Activated CD4-positive, CD25-positive, alpha-beta regulatory T cell treated with anti-CD3 and anti-CD28 coated beads, Interleukin-2, amount 50 U/mL, for 72 hours (primary cell): Measurements from ENCODE around the gene HIP1.
"Not testable (repeated sequence)": the region's sequence is repeated elsewhere in the genome, so short reads cannot be mapped to it uniquely, and the experiment has no call there.

Source experiments
- DNase-seq: peaks from one replicate; pipeline ENCODE4 v3.0.0; 2021

The HIP1 gene

DNA sequence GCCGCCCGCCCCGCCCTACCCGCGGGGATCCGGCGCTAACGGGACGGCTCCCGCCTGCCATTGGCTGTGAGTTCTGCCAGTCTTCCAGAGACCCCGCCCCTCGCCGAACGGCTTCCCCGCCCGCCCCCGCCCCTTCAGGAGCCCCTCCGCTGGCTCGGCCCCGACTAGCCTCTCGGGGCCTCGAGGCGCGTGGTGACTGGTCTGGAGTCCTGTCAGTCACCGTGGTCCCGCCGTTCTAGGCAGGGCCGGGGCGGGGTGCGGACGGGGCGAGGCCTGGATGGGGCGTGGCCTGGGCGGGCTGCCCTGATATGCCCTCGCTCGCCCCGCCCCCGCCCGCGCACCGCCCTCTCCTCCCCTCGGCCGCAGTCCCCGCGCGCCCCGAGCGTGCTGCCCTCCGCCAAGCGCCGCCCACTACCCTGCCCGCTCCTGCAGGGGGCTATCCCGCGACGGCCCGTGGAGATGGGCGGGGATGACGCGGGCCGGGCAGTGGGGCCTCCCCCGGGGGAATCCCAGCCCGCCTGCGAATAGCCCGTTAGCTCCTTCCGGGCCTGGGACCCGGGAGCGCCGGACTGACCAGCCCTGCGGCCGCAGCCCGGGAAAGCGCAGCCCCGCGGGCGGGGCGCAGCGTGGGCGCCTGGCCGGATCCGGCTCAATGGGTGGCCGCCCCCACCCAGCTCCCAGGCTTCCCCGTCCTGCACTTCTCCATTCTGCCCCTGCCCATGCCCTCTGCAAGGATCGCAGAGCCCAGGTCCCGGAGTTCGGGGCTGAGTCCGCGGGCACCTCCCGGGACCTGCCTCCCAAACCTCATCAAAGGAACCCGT lies 444 bp upstream of the HIP1 start:
- DNase-seq: peak; percentile 100

DNA sequence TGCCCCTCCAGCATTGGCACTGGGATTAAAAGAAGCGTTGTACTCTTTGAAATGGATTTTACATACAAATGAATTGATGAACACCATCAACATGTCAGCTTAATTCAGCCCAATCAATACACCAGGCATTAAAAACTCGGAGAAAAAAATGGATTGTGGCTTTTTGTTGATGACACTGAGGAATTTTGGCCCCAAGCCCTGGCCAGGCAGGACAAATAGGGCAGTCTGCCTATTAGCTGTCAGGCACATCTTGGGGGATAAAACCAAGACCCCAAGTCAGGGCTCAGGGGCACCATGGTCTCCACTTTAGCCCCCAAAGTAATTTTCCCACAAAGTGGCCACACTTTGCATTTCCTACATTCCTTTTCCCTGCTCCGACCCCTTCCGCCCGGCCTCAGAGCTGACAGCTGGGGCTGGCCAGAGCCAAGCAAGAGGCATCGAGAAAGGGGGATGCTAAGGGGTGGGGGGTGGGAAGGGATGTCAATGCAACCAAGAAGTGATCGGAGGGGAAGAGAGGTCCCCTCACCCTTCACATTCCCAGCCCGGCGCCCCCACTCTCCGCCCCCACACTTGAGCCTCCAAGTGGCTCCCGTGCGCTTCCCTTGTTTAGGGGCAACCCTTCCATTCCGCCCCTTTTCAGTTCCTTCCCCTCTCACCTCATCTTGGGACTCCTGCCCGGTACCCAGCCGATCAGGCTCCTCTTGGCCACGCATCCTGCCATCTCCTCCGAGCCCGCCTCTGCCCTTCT lies 711 bp downstream of the HIP1 start:
- peak; percentile 35 for DNase-seq

DNA sequence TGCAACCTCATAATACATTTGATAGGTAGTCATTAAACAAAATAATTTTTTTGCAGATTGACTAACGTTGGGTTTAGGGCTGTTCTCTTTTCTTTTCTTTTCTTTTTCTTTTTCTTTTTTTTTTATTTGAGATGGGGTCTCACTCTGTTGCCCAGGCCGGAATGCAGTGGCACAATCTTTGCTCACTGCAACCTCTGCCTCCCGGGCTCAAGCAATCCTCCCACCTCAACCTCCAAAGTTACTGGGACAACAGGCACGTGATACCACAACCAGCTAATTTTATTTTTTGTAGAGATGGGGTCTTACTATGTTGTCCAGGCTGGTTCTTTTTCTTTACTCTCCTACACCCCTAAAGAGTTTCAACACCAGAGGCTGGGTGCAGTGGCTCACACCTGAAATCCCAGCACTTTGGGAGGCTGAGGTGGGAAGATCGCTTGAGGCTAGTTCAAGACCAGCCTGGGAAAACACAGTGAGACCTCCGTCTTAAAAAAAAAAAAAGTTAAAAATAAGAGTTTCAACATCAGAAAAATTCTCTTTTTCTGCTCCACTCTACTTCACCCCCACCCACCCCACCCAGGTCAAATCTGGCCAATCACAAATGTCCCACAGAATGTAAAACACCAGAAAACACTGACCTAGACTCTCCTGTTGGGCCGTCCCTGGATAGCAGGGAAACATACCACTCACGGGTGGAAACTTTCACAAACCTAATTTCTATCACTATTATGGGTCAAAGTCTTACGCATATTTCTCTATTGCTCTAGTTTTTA lies 3.0 kb downstream of the HIP1 start:
- no peak for DNase-seq

DNA sequence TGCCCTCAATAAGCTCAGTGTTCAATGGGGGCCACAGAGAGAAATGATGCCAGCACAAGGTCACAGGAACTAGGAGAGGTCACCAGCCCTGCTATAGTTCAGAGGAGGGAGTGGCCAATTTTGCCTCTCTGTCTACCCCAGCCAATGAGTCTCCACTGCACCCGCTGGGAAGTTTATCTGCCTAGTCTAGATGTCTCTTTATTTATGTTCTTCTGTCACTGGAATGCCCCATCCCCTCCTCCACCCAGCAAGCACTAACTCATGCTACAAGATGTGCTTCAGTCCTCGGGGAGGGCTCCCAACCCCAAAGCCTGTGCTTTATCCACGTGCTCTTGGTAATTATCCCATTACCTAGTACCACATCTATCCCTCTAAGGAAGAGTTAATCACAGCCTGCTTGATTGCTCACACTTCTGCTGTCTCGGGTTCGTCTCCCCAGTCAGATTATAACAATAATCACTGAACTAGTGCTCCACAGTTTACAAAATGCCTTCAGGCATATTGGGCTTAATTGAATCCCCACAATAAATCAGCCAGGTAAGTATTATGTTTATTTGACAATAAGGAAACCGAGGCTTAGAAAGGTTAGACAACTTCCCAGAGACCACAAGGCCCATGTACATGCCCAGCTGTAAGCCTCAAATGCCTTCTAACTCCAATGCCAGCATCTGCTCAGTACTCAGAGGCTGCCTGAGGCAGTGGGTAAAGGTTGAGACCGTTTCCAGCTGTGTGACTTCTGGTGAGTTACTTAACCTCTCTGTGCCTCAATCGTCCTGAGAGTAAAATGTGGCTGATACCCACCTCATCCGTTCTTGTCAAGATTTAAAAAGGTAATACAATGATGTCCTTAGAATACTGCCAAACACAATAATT lies 3.9 kb downstream of the HIP1 start:
- DNase-seq: no peak

DNA sequence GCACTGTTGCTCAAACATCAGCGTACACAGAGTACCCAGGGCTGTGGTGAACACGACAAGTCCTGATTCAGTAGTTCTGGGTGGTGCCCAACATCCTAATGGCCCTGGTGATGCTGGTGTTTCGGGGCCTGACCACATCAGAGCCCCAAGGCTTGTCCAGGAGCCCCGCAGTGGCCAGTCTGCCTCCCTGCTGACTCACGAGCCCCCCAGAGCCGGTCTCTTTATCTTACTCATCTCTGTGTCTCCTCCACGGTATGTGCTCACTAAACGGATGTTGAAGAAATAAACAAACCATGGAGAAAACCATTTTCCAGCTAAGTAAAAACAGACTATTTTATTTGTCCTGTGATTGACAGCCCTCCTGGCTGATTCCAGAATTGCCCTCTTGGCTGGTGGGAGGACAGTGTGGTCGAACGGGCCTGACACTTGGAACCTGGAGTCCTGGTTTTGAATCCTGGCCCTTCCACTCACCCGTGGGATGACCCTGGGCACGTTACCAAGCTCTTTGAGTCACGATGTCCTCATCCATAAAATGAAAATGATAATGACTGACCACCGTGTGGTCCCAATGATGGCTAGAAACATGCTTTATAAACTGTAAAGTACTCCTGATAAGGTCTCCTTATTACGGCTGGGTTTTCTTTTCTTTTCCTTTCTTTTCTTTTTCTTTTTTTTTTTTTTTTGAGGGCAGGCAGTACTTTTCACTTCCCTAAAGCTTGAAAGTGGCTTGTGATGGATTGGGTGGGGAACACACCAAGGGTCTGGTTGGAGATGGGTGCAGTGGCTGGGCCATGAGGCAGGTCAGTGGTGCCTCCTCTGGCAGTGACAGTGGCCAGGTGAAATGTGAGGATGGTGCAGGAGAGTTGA lies 5.7 kb downstream of the HIP1 start:
- no peak for DNase-seq

DNA sequence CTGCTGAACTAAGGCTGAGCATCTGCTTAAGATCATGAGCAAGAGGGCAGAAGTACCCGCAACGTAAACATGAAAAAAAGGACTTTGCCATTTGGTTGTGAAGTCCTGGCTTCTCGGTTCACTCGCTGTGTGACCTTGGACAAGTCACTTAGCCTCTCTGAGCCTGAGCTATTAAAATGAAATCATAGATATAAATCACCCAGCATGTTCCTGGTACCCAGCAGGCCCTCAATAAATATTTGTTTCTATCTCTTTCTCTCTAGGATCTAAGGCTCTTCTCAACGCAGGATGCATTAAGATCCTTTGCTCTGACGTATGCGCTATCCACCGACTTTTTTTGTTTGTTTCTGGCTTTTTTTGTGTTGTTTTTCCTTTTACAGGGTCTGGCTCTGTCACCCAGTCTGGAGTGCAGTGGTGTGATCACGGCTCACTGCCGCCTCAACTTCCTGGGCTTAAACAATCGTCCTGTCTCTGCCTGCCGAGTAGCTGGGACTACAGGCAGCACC lies 6.7 kb downstream of the HIP1 start:
- no peak for DNase-seq

DNA sequence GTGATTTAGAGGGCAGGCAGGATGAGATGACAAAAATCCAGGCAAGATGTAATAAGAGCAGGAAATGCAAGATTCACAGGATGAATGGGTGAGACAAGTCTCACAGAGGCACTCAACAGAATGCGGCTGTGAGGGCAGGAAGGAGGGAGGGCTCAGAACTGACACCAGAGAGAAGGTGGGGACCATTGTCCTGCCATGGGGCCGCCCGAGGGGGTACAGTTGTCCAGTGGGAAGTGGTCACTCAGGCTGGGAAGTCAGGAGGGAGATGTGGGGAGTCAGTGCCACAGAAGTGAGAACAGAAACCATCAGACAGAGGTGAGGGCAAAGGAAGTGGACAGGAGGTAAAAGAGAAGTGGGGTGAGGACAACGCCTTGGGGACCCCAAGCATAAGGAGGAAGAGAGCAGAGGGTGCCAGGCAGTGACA lies 8.9 kb downstream of the HIP1 start:
- DNase-seq: no peak

DNA sequence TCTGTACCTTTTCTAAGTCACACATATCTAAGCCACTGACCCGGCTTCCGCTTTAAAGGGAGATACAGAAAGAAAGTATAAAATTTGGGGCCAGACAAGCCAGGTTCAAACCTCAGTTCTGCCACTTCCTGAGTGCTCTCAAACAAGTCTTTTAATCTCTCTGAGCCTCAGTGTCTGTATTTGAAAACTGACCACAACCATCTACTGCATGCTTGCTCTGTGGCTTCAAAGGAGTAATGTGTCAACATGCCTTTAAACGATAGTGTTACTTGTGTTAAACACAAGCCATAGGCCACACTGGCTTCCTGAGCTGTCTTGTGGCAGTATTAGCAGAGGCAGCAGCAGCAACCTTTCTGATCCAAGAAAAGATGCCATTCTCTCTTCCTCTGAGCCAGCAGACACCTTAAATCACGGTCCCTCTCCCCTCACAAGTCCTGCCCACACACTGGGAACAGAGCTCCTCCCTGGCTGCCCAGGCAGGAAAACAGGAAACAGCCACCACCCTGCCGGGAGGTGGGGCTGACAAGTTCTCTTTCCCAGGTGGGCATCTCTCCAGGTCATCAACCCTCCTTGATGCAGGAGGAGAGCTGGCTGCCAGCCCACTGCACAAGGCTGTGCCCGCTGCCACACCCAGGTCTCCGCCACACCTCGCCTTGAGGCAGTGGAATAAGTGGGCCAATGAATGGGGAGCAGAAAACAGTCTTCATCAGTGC lies 10.7 kb downstream of the HIP1 start:
- no peak for DNase-seq

DNA sequence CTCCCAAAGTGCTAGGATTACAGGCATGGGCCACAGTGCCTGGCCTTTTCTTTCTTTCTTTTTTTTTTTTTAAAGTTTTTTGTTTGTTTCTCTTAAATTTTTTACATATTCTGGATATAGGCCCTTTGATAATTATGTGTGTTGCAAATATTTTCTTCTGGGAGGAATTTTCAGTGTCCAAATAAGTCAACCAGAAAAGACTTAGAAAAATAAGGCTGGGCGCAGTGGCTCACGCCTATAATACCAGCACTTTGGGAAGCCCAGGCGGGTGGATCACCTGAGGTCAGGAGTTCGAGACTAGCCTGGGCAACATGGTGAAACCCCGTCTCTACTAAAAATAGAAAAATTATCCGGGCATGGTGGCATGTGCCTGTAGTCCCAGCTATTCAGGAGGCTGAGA lies 11.4 kb downstream of the HIP1 start:
- not testable (repeated sequence) for DNase-seq

DNA sequence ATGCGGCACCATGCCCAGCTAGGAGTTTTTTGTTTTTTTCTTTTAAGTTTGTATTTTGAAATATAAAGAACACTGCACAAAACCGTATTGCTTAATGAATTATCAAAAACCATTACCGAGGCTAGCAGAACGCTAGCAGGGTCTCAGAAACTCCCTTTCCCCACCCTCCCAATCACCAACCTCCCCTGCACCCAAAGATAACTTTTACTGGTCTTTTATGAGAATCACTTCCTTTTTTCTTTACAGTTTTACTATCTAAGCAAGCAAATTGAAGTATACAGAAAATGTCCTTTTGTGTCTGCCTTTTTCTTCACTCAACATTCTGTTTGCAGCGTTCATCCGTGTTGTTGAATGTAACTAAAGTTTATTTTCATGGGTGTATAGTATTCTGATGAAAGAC lies 13.4 kb downstream of the HIP1 start:
- no peak for DNase-seq

DNA sequence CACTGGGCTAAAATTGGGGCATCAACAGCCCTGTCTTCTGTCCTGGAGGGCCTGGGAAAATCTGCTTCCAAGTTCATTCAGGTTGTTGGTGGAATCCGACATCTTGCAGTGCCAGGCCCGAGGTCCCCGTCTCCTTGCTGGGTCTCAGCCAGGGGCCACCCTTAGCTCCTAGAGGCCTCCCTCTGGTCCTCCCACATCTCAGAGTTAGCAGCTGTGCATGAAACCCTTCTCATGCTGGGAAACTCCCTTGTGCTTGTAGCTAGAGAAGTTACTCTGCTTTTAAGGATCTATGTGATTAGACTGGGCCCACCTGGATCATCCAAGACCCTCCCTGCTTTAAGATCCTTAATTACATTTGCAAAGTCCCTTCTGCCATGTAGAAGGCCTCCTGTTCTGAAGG lies 15.3 kb downstream of the HIP1 start:
- no peak for DNase-seq

DNA sequence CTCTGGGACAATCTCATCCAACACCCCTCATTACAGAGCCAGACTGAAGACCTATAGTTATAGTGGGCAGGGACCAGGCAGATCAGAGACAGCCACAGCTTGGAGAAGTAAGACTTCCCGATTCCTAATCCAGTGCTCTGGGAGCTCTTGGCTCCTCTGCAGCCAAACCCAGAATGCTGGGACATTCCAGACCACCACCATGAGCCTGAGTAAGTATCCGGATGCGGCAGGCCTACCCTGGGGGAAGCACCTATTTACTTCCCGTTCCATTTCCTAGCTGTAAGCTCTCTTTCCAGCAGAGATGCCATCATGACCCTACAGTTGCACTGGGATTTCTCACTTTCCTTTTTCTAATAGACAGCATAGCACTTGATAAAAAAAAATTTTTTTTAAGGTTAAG lies 16.4 kb downstream of the HIP1 start:
- no peak for DNase-seq

DNA sequence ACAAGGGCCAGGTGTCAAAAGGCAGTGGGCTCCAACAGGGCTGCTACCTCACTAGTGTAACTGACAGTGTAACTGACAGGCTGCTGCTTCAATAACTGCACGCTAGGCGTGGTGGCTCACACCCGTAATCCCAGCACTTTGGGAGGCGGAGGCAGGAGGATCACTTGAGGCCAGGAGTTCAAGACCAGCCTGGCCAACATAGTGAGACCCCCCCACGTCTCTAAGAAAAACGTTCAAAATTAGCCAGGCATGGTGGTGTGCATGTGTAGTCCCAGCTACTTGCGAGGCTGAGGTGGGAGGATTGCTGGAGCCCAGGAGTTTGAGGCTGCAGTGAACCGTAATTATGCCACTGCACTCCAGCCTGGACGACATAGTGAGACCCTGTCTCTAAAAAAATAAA lies 16.8 kb downstream of the HIP1 start:
- not testable (repeated sequence) for DNase-seq

DNA sequence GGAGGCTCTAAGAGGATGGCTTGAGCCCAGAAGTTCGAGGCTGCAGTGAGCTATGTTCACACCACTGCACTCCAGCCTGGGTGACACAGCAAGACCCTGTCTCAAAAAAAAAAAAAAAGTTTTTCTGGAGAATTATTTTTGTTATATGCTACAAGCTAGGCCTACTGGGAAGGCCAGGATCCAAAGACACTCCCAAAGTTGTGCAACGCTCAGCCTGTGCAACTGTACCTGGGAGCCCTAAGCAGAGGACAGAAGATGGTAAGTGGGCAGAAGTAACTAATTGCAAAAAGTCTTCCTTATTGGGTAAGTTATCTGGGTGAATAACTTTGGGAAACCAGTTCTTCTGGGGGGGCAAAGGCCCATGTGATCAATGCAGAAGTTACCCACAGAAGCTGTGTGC lies 17.3 kb downstream of the HIP1 start:
- no peak for DNase-seq

DNA sequence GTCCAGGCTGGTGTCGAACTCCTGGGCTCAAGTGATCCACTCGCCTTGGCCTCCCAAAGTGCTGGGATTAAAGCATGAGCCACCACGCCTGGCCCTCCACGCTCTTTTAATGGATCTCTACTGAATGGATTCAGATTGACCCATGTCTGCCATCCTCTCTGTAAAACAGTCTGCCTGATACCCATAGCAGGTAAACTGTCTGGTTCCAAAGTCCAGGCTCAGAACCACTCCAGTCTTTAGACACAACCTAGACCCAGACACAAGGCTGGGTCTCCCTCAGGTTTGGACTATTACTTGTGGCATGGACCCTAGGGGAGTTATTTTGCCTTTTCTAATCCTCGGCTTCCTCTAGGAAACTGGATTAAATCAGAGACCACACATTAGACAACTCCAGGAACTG lies 19.1 kb downstream of the HIP1 start:
- peak; percentile 11 for DNase-seq

DNA sequence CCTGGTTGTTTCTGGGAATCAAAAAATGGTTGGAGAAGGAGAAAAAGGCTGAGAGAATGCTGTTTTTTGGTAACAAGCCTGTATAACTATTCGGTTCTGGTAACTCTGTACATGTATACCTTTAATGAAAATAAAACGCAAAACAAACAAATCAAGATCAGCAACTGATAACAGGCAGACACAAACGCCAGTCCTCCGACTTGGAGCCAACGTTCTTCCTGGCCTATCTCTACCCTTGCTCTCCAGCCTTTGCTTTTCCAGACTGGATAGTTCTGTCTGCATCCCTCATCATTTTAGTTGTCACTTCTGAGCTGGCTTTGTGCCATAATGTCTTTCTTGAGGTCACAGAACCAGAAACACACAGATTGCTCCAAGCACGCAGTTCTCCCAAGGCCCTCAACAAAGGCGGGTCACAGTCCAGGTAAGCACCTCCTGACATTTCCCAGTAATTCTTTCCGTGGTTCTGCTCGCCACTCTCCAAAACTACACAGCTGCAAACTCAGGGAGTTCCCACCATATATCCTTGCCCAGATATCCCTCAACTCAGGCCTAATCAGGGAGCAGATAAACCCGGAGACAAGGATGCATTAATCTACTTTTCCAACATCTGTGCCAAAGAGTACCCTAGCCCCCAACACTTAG lies 20.2 kb downstream of the HIP1 start:
- no peak for DNase-seq

DNA sequence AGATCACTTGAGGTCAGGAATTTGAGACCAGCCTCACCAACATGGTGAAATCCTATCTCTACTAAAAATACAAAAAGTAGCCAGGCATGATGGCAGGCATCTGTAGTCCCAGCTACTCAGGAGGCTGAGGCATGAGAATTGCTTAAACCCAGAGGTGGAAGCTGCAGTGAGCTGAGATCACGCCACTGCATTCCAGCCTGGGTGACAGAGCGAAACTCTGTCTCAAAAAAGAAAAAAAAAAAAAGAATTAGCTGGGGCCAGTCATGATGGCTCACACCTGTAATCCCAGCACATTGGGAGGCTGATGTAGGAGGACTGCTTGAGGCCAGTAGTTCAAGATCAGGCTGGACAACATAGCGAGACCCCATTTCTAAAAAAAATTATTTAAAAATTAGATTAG lies 21.0 kb downstream of the HIP1 start:
- not testable (repeated sequence) for DNase-seq

DNA sequence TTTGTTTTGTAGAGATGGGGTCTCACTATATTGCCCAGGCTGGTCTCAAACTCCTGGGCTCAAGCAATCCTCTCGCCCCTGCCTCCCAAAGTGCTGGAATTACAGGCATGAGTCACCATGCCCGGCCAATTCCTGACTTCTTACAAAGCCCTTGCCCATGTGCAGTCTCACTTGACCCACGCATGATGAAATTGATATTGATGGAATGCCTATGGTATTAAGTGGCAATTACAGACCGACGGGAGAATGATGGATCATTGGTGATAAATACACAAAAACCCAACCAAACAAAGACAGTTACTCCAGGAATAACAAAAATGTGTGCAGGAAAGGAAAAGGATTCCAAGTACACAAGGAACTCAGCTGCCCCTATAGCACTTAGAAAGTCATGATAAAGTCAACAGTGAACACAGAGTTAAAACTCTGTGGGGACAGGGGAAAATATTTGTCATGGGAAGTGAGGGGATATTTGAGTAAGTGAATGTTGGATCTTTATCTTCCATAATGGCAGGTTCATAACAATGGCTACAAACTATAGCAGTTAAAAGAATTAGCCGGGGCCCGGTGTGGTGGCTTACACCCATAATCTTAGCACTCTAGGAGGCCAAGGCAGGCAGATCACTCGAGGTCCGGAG lies 21.6 kb downstream of the HIP1 start:
- DNase-seq: no peak

DNA sequence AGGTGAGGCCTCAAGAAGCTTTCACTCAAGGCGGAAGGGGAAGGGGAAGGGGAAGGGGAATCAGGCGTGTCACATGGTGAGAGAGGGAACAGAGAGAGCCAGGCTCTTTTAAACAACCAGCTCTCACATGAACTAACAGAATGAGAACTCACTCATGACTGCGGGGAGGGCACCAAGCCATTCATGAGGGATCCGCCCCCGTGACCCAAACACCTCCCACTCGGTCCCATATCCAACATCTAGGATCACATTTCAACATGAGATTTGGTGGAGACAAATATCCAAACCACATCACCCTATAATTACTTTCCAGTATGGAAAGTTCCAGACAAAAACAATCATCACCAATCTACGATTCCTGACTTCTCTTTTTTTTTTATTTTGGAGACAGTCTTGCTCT lies 22.9 kb downstream of the HIP1 start:
- DNase-seq: no peak
